Smooth muscle cell (in vitro differentiated cells): Measurements from ENCODE around the gene PTPN13. TPM values are rescaled to one million over a fixed set of nuclear protein-coding genes. Genes with fewer than 3 reads are reported as not detected.
"Not testable (repeated sequence)": the region's sequence is repeated elsewhere in the genome, so short reads cannot be mapped to it uniquely, and the experiment has no call there.

Experiments
- DNase-seq: peaks from one replicate; lab custom pipeline; 2025; ENCODE audit not compliant: unreplicated experiment; lab: John Stamatoyannopoulos, UW
- H2AFZ ChIP-seq: fragments of 200-600 bp; sonication (generic); 2 replicates; pipeline ENCODE4 v1.6.0; 2016; ENCODE audit warnings: antibody characterized with exemption, low read depth, mild to moderate bottlenecking
- H3F3A ChIP-seq: fragments of 200-600 bp; sonication (generic); 2 replicates; pipeline ENCODE4 v1.6.0; 2017; ENCODE audit warnings: antibody characterized with exemption, low read depth
- H3K27ac ChIP-seq: fragments of 200-600 bp; sonication (generic); 2 replicates; pipeline ENCODE4 v1.5.1; 2016; ENCODE audit warnings: low read depth, mild to moderate bottlenecking
- H3K27me3 ChIP-seq: fragments of 200-600 bp; sonication (generic); 2 replicates; pipeline ENCODE4 v1.6.1; 2016; ENCODE audit warnings: low read depth, mild to moderate bottlenecking
- H3K36me3 ChIP-seq: fragments of 200-600 bp; sonication (generic); 2 replicates; pipeline ENCODE4 v1.5.1; 2016; ENCODE audit warnings: low read depth
- H3K4me1 ChIP-seq: fragments of 200-600 bp; sonication (generic); 2 replicates; pipeline ENCODE4 v1.5.1; 2016; ENCODE audit warnings: low read depth
- H3K4me2 ChIP-seq: fragments of 200-600 bp; sonication (generic); 2 replicates; pipeline ENCODE4 v1.6.0; 2016; ENCODE audit warnings: mild to moderate bottlenecking
- H3K4me3 ChIP-seq: fragments of 200-600 bp; sonication (generic); 2 replicates; pipeline ENCODE4 v1.5.1; 2016; ENCODE audit warnings: mild to moderate bottlenecking
- H3K79me2 ChIP-seq: fragments of 200-600 bp; sonication (generic); 2 replicates; pipeline ENCODE4 v1.6.0; 2016; ENCODE audit warnings: low read depth, mild to moderate bottlenecking
- H3K9ac ChIP-seq: fragments of 200-600 bp; sonication (generic); 2 replicates; pipeline ENCODE4 v1.6.0; 2016; ENCODE audit warnings: low read depth
- H3K9me3 ChIP-seq: fragments of 200-600 bp; sonication (generic); replicated peaks from 2 replicates; pipeline ENCODE4 v1.5.1; 2016; ENCODE audit warnings: low read depth
- H4K20me1 ChIP-seq: fragments of 200-600 bp; sonication (generic); 2 replicates; pipeline ENCODE4 v1.6.0; 2016; ENCODE audit warnings: low read depth
- WGBS: methylation state at CpG from one replicate; pipeline ENCODE4 v1.1.7; 2016; ENCODE audit warnings: low lambda C conversion rate; 5-methylcytosine and 5-hydroxymethylcytosine counted together
- polyA plus RNA-seq: library from polyadenylated mRNA; unstranded; fragments of >200 nt; fragmentation: Nextera tagmentation; extraction: Ambion mirVana; gene quantifications from 2 replicates; pipeline ENCODE4 v1.2.1, GENCODE V29; 2016
- total RNA-seq: library from RNA; depleted of rRNA; stranded (reverse); fragments of >200 nt; gene quantifications from 2 replicates; pipeline ENCODE4 v1.2.3, GENCODE V29; 2014
- TF ChIP-seq, protein P1 (sequence below): fragments of 200-600 bp; sonication (generic); IDR thresholded peaks from 2 replicates; pipeline ENCODE4 v1.5.1; 2017; ENCODE audit warnings: borderline replicate concordance, mild to moderate bottlenecking, antibody characterized with exemption; ENCODE audit not compliant: insufficient read depth, poor library complexity, severe bottlenecking

Gene PTPN13
- total and polyA plus RNA-seq, 2 experiments from 2014 or later = 14.9 to 52.9 TPM

GRCh38 chr4:86653237-86653865, 59.2 kb downstream of the PTPN13 start:
- H3K4me1 ChIP-seq = no peaks in the 10 kb centered on the region
- no peak overlapping the region for H3K4me2 ChIP-seq
- H3K9me3 ChIP-seq = peaks cover 15% of the 10 kb centered on the region
- no peaks in the 10 kb centered on the region for H3K27me3 ChIP-seq
- no peak overlapping the region for H3K27ac ChIP-seq
- H4K20me1 ChIP-seq = peaks cover 6% of the 10 kb centered on the region
- TF ChIP-seq, protein P1, sequence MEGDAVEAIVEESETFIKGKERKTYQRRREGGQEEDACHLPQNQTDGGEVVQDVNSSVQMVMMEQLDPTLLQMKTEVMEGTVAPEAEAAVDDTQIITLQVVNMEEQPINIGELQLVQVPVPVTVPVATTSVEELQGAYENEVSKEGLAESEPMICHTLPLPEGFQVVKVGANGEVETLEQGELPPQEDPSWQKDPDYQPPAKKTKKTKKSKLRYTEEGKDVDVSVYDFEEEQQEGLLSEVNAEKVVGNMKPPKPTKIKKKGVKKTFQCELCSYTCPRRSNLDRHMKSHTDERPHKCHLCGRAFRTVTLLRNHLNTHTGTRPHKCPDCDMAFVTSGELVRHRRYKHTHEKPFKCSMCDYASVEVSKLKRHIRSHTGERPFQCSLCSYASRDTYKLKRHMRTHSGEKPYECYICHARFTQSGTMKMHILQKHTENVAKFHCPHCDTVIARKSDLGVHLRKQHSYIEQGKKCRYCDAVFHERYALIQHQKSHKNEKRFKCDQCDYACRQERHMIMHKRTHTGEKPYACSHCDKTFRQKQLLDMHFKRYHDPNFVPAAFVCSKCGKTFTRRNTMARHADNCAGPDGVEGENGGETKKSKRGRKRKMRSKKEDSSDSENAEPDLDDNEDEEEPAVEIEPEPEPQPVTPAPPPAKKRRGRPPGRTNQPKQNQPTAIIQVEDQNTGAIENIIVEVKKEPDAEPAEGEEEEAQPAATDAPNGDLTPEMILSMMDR = peak; percentile 35
- DNase-seq = no peak
- H3K36me3 ChIP-seq = peaks cover 25% of the 10 kb centered on the region
- 81% methylated on average over 4 of the region's 4 CpGs for WGBS
- peaks cover 70% of the 10 kb centered on the region for H3K79me2 ChIP-seq
- no peaks in the 10 kb centered on the region for H3F3A ChIP-seq
- no peak overlapping the region for H3K9ac ChIP-seq
- no peak overlapping the region for H3K4me3 ChIP-seq
- no peak overlapping the region for H2AFZ ChIP-seq

GRCh38 chr4:86656781-86657180, 62.7 kb downstream of the PTPN13 start:
- not testable (repeated sequence) for H3K4me1 ChIP-seq, H3K9ac ChIP-seq, H3K4me2 ChIP-seq, H3K36me3 ChIP-seq, H3K4me3 ChIP-seq, H3K27ac ChIP-seq, DNase-seq, H2AFZ ChIP-seq, H3K27me3 ChIP-seq, H3K9me3 ChIP-seq, H3F3A ChIP-seq
- 96% methylated on average over 10 of the region's 10 CpGs for WGBS
- Histone ChIP-seq H4K20me1 (peaks cover 27% of the 10 kb centered on the region), H3K79me2 (peaks cover 57% of the 10 kb centered on the region)

DNA sequence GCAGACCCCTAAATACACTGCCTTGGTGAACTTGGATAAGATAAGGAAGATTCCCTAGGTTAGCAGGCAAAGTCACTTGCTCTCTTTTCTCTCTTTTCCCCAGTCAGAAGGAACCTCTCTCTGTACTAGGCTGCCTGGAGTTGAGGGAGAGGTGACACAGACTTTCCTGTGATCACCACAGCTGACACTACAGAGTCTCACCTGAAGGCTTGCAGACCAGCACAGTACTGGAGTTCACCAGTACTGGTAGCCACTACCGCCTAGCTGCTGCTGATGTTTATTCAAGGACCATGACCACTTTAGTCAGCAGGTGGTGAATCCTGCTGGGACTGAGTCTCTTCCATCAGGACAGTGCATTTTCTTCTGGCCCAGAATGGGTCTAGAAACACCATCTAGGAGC, 63.3 kb downstream of the PTPN13 start:
- Histone ChIP-seq H3K27ac (no peak overlapping the region), H2AFZ (no peak overlapping the region), H3K27me3 (no peaks in the 10 kb centered on the region), H3F3A (no peaks in the 10 kb centered on the region), H3K4me1 (no peaks in the 10 kb centered on the region), H4K20me1 (peaks cover 32% of the 10 kb centered on the region), H3K9me3 (no peaks in the 10 kb centered on the region), H3K9ac (no peak overlapping the region), H3K4me2 (no peak overlapping the region), H3K79me2 (peaks cover 56% of the 10 kb centered on the region), H3K36me3 (peaks cover 8% of the 10 kb centered on the region), H3K4me3 (no peak overlapping the region)
- 100% methylated on average over 1 of the region's 1 CpG for WGBS
- no peak for DNase-seq
- TF ChIP-seq, protein P1 = no peak

GRCh38 chr4:86657910-86658309, 63.8 kb downstream of the PTPN13 start:
- peaks cover 62% of the 10 kb centered on the region for H3K79me2 ChIP-seq
- 95% methylated on average over 3 of the region's 3 CpGs for WGBS
- no peaks in the 10 kb centered on the region for H3K4me1 ChIP-seq
- peaks cover 37% of the 10 kb centered on the region for H4K20me1 ChIP-seq
- no peaks in the 10 kb centered on the region for H3K27me3 ChIP-seq
- no peaks in the 10 kb centered on the region for H3K9me3 ChIP-seq
- H3K36me3 ChIP-seq = peaks cover 6% of the 10 kb centered on the region
- H3F3A ChIP-seq = no peaks in the 10 kb centered on the region
- DNase-seq = no peak
- H3K27ac ChIP-seq = no peak overlapping the region
- no peak overlapping the region for H3K4me2 ChIP-seq
- no peak overlapping the region for H3K4me3 ChIP-seq
- no peak overlapping the region for H2AFZ ChIP-seq
- no peak overlapping the region for H3K9ac ChIP-seq
- TF ChIP-seq, protein P1 = no peak
